H9 (cell line): ENCODE results near the gene PITRM1. TPM values are rescaled to one million over a fixed set of nuclear protein-coding genes. Genes with fewer than 3 reads are reported as not detected.

Source experiments
- DNase-seq: peaks from one replicate; pipeline ENCODE4 v3.0.0-alpha.2; 2017
- H2AFZ ChIP-seq: one replicate; pipeline ENCODE4 v1.6.1; 2013; ENCODE audit warnings: mild to moderate bottlenecking, low read length, control low read depth, moderate library complexity
- H2AK5ac ChIP-seq: 2 replicates; pipeline ENCODE4 v1.6.1; 2013; ENCODE audit warnings: low read length, control low read depth, mixed read lengths; ENCODE audit not compliant: insufficient read length
- H2BK120ac ChIP-seq: one replicate; pipeline ENCODE4 v1.6.1; 2013; ENCODE audit warnings: low read depth, mild to moderate bottlenecking, low read length, control low read depth, inconsistent platforms; ENCODE audit not compliant: poor library complexity, severe bottlenecking
- H2BK12ac ChIP-seq: 2 replicates; pipeline ENCODE4 v1.6.1; 2013; ENCODE audit warnings: low read length, control low read depth, mixed read lengths, low read depth; ENCODE audit not compliant: insufficient read length
- H2BK15ac ChIP-seq: 2 replicates; pipeline ENCODE4 v1.6.1; 2013; ENCODE audit warnings: low read depth, low read length, control low read depth
- H2BK20ac ChIP-seq: one replicate; pipeline ENCODE4 v1.6.1; 2013; ENCODE audit warnings: low read depth, mild to moderate bottlenecking, low read length, control low read depth, inconsistent platforms; ENCODE audit not compliant: poor library complexity, severe bottlenecking
- H2BK5ac ChIP-seq: 2 replicates; pipeline ENCODE4 v1.6.1; 2013; ENCODE audit warnings: low read length, control low read depth, mixed read lengths; ENCODE audit not compliant: insufficient read length
- H3K14ac ChIP-seq: 2 replicates; pipeline ENCODE4 v1.6.1; 2013; ENCODE audit warnings: low read length, control low read depth; ENCODE audit not compliant: insufficient read depth
- H3K18ac ChIP-seq: 2 replicates; pipeline ENCODE4 v1.6.1; 2013; ENCODE audit warnings: low read depth, mild to moderate bottlenecking, mixed read lengths, low read length, control low read depth; ENCODE audit not compliant: insufficient read length
- H3K23ac ChIP-seq: 2 replicates; pipeline ENCODE4 v1.6.1; 2013; ENCODE audit warnings: low read length, control low read depth, mixed read lengths, low read depth; ENCODE audit not compliant: insufficient read length
- H3K23me2 ChIP-seq: 2 replicates; pipeline ENCODE4 v1.6.1; 2013; ENCODE audit warnings: low read depth, mild to moderate bottlenecking, mixed read lengths, low read length, control low read depth; ENCODE audit not compliant: insufficient read length, poor library complexity, severe bottlenecking
- H3K27ac ChIP-seq: 2 replicates; pipeline ENCODE4 v1.5.1; 2013; ENCODE audit warnings: low read length, control low read depth, mixed read lengths, low read depth; ENCODE audit not compliant: insufficient read length
- H3K27me3 ChIP-seq: 2 replicates; pipeline ENCODE4 v1.6.1; 2013; ENCODE audit warnings: low read length, control low read depth, inconsistent platforms; ENCODE audit not compliant: insufficient read depth
- H3K4ac ChIP-seq: 2 replicates; pipeline ENCODE4 v1.6.1; 2013; ENCODE audit warnings: low read depth, mild to moderate bottlenecking, control low read depth, inconsistent platforms, low read length, moderate library complexity
- H3K4me1 ChIP-seq: 2 replicates; pipeline ENCODE4 v1.6.1; 2013; ENCODE audit warnings: low read length, control low read depth, inconsistent platforms; ENCODE audit not compliant: insufficient read depth
- H3K4me2 ChIP-seq: 2 replicates; pipeline ENCODE4 v1.6.1; 2013; ENCODE audit warnings: low read length, control low read depth, mixed read lengths; ENCODE audit not compliant: insufficient read length, insufficient read depth
- H3K56ac ChIP-seq: 2 replicates; pipeline ENCODE4 v1.6.1; 2013; ENCODE audit warnings: low read depth, mild to moderate bottlenecking, mixed read lengths, low read length, control low read depth; ENCODE audit not compliant: insufficient read length
- H3K79me1 ChIP-seq: 2 replicates; pipeline ENCODE4 v1.6.1; 2013; ENCODE audit warnings: low read depth, mild to moderate bottlenecking, moderate library complexity, low read length, control low read depth, inconsistent platforms; ENCODE audit not compliant: insufficient read depth, poor library complexity, severe bottlenecking
- H3K79me2 ChIP-seq: 2 replicates; pipeline ENCODE4 v1.6.1; 2013; ENCODE audit warnings: low read length, control low read depth, inconsistent platforms; ENCODE audit not compliant: insufficient read depth
- H3K9ac ChIP-seq: 2 replicates; pipeline ENCODE4 v1.6.1; 2013; ENCODE audit warnings: low read length, control low read depth, mixed read lengths; ENCODE audit not compliant: insufficient read length; ENCODE audit errors: extremely low read depth
- H3K9me3 ChIP-seq: one replicate; pipeline ENCODE4 v1.6.1; 2013; ENCODE audit warnings: low read depth, low read length, inconsistent platforms; ENCODE audit not compliant: control insufficient read depth
- H3T11ph ChIP-seq: one replicate; pipeline ENCODE4 v1.6.1; 2013; ENCODE audit warnings: mild to moderate bottlenecking, low read length, control low read depth, inconsistent platforms
- H4K20me1 ChIP-seq: one replicate; pipeline ENCODE4 v1.6.1; 2013; ENCODE audit not compliant: control insufficient read depth, insufficient read length, insufficient read depth
- H4K5ac ChIP-seq: 2 replicates; pipeline ENCODE4 v1.6.1; 2013; ENCODE audit warnings: low read depth, mild to moderate bottlenecking, mixed read lengths, low read length, control low read depth; ENCODE audit not compliant: insufficient read length
- H4K8ac ChIP-seq: replicated peaks from 2 replicates; pipeline ENCODE4 v1.6.1; 2013; ENCODE audit warnings: low read length, control low read depth, mixed read lengths, low read depth; ENCODE audit not compliant: insufficient read length
- H4K91ac ChIP-seq: 2 replicates; pipeline ENCODE4 v1.6.1; 2013; ENCODE audit warnings: low read depth, mild to moderate bottlenecking, moderate library complexity, mixed read lengths, low read length, control low read depth; ENCODE audit not compliant: insufficient read length
- H3K27ac Mint-ChIP-seq, 3 experiments: 2 replicates in 2 of 3; 3 replicates in 1 of 3; pipeline ENCODE4 v1.8.0; 2020 to 2021; ENCODE audit warnings: mixed read lengths in 3 of 3, mild to moderate bottlenecking in 1 of 3, moderate library complexity in 1 of 3
- H3K27me3 Mint-ChIP-seq: 2 replicates; pipeline ENCODE4 v1.8.0; 2021; ENCODE audit warnings: low read depth, mild to moderate bottlenecking, moderate library complexity, mixed read lengths
- H3K36me3 Mint-ChIP-seq, 3 experiments: 2 replicates in 2 of 3; 3 replicates in 1 of 3; pipeline ENCODE4 v1.8.0; 2020 to 2021; ENCODE audit warnings: low read depth in 3 of 3, mixed read lengths in 3 of 3; ENCODE audit not compliant: insufficient read depth in 1 of 3
- H3K4me1 Mint-ChIP-seq, 2 experiments: 2 replicates each; pipeline ENCODE4 v1.8.0; 2020; ENCODE audit warnings: mixed read lengths in 2 of 2
- H3K4me3 Mint-ChIP-seq, 2 experiments: 2 replicates in 1 of 2; 3 replicates in 1 of 2; pipeline ENCODE4 v1.8.0; 2020 to 2021; ENCODE audit warnings: mild to moderate bottlenecking in 2 of 2, mixed read lengths in 2 of 2, moderate library complexity in 1 of 2
- H3K9me3 Mint-ChIP-seq, 2 experiments: 2 replicates in 1 of 2; 3 replicates in 1 of 2; pipeline ENCODE4 v1.8.0; 2020; ENCODE audit warnings: mild to moderate bottlenecking in 2 of 2, mixed read lengths in 2 of 2, moderate library complexity in 1 of 2
- WGBS: extraction: QIAGEN DNeasy Blood & Tissue Kit; methylation state at CpG from one replicate; pipeline ENCODE4 v1.1.7; 2013; ENCODE audit warnings: missing lambda C conversion rate, low lambda C conversion rate, mixed read lengths; ENCODE audit not compliant: insufficient read length; ENCODE audit errors: extremely low coverage; 5-methylcytosine and 5-hydroxymethylcytosine counted together
- total RNA-seq: library from RNA; stranded (reverse); gene quantifications from 2 replicates; pipeline ENCODE4 v1.2.1, GENCODE V29; 2021
- TF ChIP-seq, protein P1 (sequence below): fragments of 200-600 bp; sonication (generic); conservative IDR thresholded peaks from 3 replicates; pipeline ENCODE4 v1.8.0; 2021; ENCODE audit warnings: antibody characterized with exemption, mild to moderate bottlenecking

Gene PITRM1
- total RNA-seq, 1 experiment from 2014 or later = 27.8 TPM

- Histone ChIP-seq H2BK12ac (no peak overlapping the region), H3K4me1 (no peaks in the 10 kb centered on the region), H3K79me1 (no peaks in the 10 kb centered on the region), H3K23me2 (peaks cover 4% of the 10 kb centered on the region), H3K56ac (no peak overlapping the region), H2AFZ (no peak overlapping the region), H2BK20ac (no peak overlapping the region), H2BK5ac (no peak overlapping the region), H3K27me3 (no peaks in the 10 kb centered on the region), H4K20me1 (no peaks in the 10 kb centered on the region), H2BK120ac (no peak overlapping the region), H3K9me3 (no peaks in the 10 kb centered on the region), H3K23ac (no peak overlapping the region), H2AK5ac (no peak overlapping the region), H2BK15ac (no peak overlapping the region), H4K5ac (no peak overlapping the region), H3K4ac (no peak overlapping the region), H3K4me2 (no peak overlapping the region), H3K18ac (no peak overlapping the region), H3K14ac (no peak overlapping the region), H3K9ac (no peak overlapping the region), H4K8ac (no peak overlapping the region), H3K79me2 (no peaks in the 10 kb centered on the region), H4K91ac (no peak overlapping the region), H3T11ph (no peak overlapping the region), H3K27ac (no peak overlapping the region)
- Mint-ChIP-seq H3K4me1 (peaks cover 2% of the 10 kb centered on the region in 2 experiments; a peak in 2 of 4 replicates), H3K27ac (peak overlapping the region in 1 of 3 experiments; percentile 89; a peak in 1 of 7 replicates), H3K9me3 (no peaks in the 10 kb centered on the region), H3K27me3 (no peaks in the 10 kb centered on the region), H3K4me3 (no peak overlapping the region), H3K36me3 (peaks cover 10 to 49% (median 46%) of the 10 kb centered on the region in 3 experiments; a peak in 6 of 7 replicates)
- TF ChIP-seq, protein P1, sequence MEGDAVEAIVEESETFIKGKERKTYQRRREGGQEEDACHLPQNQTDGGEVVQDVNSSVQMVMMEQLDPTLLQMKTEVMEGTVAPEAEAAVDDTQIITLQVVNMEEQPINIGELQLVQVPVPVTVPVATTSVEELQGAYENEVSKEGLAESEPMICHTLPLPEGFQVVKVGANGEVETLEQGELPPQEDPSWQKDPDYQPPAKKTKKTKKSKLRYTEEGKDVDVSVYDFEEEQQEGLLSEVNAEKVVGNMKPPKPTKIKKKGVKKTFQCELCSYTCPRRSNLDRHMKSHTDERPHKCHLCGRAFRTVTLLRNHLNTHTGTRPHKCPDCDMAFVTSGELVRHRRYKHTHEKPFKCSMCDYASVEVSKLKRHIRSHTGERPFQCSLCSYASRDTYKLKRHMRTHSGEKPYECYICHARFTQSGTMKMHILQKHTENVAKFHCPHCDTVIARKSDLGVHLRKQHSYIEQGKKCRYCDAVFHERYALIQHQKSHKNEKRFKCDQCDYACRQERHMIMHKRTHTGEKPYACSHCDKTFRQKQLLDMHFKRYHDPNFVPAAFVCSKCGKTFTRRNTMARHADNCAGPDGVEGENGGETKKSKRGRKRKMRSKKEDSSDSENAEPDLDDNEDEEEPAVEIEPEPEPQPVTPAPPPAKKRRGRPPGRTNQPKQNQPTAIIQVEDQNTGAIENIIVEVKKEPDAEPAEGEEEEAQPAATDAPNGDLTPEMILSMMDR = no peak
- no CpG with 5 or more reads among the region's 21 CpGs for WGBS
- DNase-seq = no peak
Observed at GRCh38 chr10:3167611-3168330, 4.8 kb downstream of the PITRM1 start.
